Inflammatory macrophage treated with lipopolysaccharide for 4 hours (primary cell): ENCODE measurements around the gene DMXL2.
"Not testable (repeated sequence)": the region's sequence is repeated elsewhere in the genome, so short reads cannot be mapped to it uniquely, and the experiment has no call there.

ENCODE experiments used
- DNase-seq: peaks from one replicate; pipeline ENCODE4 v3.0.0-alpha.2; 2020

Gene DMXL2

GRCh38 chr15:51622604-51623370, at the start of gene DMXL2:
Gene DMXL2, minus strand, starts transcription at chr15:51622771. Its CDS starts 226 bp downstream, at chr15:51622545.
- DNase-seq, result peak; percentile 89

GRCh38 chr15:51672155-51672687, 49.6 kb upstream of the DMXL2 start:
- DNase-seq, result peak; percentile 83

- no peak for DNase-seq
These were observed 46.8 kb upstream of the DMXL2 start for GRCh38 chr15:51669381-51669780.

- DNase-seq, result no peak
These were observed 45.9 kb upstream of the DMXL2 start for GRCh38 chr15:51668446-51668845.

GRCh38 chr15:51667478-51667877, 44.9 kb upstream of the DMXL2 start:
- no peak for DNase-seq

GRCh38 chr15:51661072-51661471, 38.5 kb upstream of the DMXL2 start:
- no peak for DNase-seq

GRCh38 chr15:51658664-51659063, 36.1 kb upstream of the DMXL2 start:
- DNase-seq, result peak; percentile 83

- DNase-seq, result not testable (repeated sequence)
These were observed 33.0 kb upstream of the DMXL2 start for GRCh38 chr15:51655401-51656057.

- DNase-seq, result no peak
These were observed 29.6 kb upstream of the DMXL2 start for GRCh38 chr15:51652084-51652668.

GRCh38 chr15:51649659-51650521, 27.3 kb upstream of the DMXL2 start:
- DNase-seq, result peak; percentile 86

- not testable (repeated sequence) for DNase-seq
These were observed 26.1 kb upstream of the DMXL2 start for GRCh38 chr15:51648643-51649042.

GRCh38 chr15:51648101-51648500, 25.5 kb upstream of the DMXL2 start:
- DNase-seq, result not testable (repeated sequence)

- DNase-seq, result peak; percentile 92
These were observed 24.6 kb upstream of the DMXL2 start for GRCh38 chr15:51647128-51647562.

GRCh38 chr15:51642696-51643095, 20.1 kb upstream of the DMXL2 start:
- DNase-seq, result no peak

GRCh38 chr15:51641490-51642130, 19.0 kb upstream of the DMXL2 start:
- peak; percentile 66 for DNase-seq

GRCh38 chr15:51634591-51635198, 12.1 kb upstream of the DMXL2 start:
- peak; percentile 84 for DNase-seq

- DNase-seq, result peak; percentile 95
These were observed 7.0 kb upstream of the DMXL2 start for GRCh38 chr15:51629612-51630011.

GRCh38 chr15:51625236-51625635, 2.7 kb upstream of the DMXL2 start:
- DNase-seq, result peak; percentile 64

- no peak for DNase-seq
These were observed 1.5 kb upstream of the DMXL2 start for GRCh38 chr15:51624022-51624421.

GRCh38 chr15:51623386-51623938, 891 bp upstream of the DMXL2 start:
- DNase-seq, result peak; percentile 84

- peak; percentile 95 for DNase-seq
These were observed 501 bp downstream of the DMXL2 start for GRCh38 chr15:51621936-51622603.
